Activated naive CD4-positive, alpha-beta T cell treated with anti-CD3 and anti-CD28 coated beads, Interleukin-2, amount 10 ng/mL, durations not matched to agents 7 days and 5 days (primary cell): ENCODE results near the gene OR8G5.
"Not testable (repeated sequence)": the region's sequence is repeated elsewhere in the genome, so short reads cannot be mapped to it uniquely, and the experiment has no call there.

Experiments used
- CTCF ChIA-PET: fragments of 350-600 bp; sonication (Branson Sonifier 250); formaldehyde crosslinking; loops from one replicate; lab custom pipeline; 2021; ENCODE audit warnings: antibody characterized with exemption; lab: Charles Lee
- DNase-seq: peaks from one replicate; pipeline ENCODE4 v3.0.0-alpha.2; 2020
- H3K27ac Mint-ChIP-seq: one replicate; pipeline ENCODE4 v1.8.0; 2021; ENCODE audit warnings: mild to moderate bottlenecking, moderate library complexity, mixed read lengths
- H3K27me3 Mint-ChIP-seq: one replicate; pipeline ENCODE4 v1.8.0; 2021; ENCODE audit warnings: mild to moderate bottlenecking, mixed read lengths
- H3K36me3 Mint-ChIP-seq: one replicate; pipeline ENCODE4 v1.8.0; 2021; ENCODE audit warnings: mixed read lengths
- H3K4me1 Mint-ChIP-seq: one replicate; pipeline ENCODE4 v1.8.0; 2021; ENCODE audit warnings: mixed read lengths
- H3K4me3 Mint-ChIP-seq: one replicate; pipeline ENCODE4 v1.8.0; 2021; ENCODE audit warnings: mild to moderate bottlenecking, moderate library complexity, mixed read lengths
- H3K9me3 Mint-ChIP-seq: one replicate; pipeline ENCODE4 v1.8.0; 2021; ENCODE audit warnings: mixed read lengths

OR8G5 gene

GRCh38 chr11:124256076-124256475 is at the start of gene OR8G5:
OR8G5 (plus strand) TSS chr11:124256376; CDS start chr11:124264932, 8,556 bp downstream.
- no peaks in the 10 kb centered on the region for H3K27me3 Mint-ChIP-seq
- H3K4me3 Mint-ChIP-seq, result no peak within 1 kb of the TSS

GRCh38 chr11:124207102-124207792 is 48.9 kb upstream of the OR8G5 start:
- no peak overlapping the region for H3K27ac Mint-ChIP-seq
- H3K36me3 Mint-ChIP-seq, result no peaks in the 10 kb centered on the region
- no peaks in the 10 kb centered on the region for H3K27me3 Mint-ChIP-seq
- no peak for DNase-seq
- no peak overlapping the region for H3K4me3 Mint-ChIP-seq
- CTCF ChIA-PET, result interaction anchor here (1.4 kb wide), 1 partner anchor 13 kb away, joined by 5 read pairs; no protein-coding TSS in a partner anchor
- no peaks in the 10 kb centered on the region for H3K9me3 Mint-ChIP-seq
- no peaks in the 10 kb centered on the region for H3K4me1 Mint-ChIP-seq

More at GRCh38 chr11:124256076-124256475, at the start of gene OR8G5:
- Mint-ChIP-seq H3K36me3 (no peaks in the 10 kb centered on the region), H3K9me3 (no peaks in the 10 kb centered on the region), H3K4me1 (no peaks in the 10 kb centered on the region), H3K27ac (no peak within 1 kb of the TSS)
- CTCF ChIA-PET, result no interaction called here
- no peak for DNase-seq

GRCh38 chr11:124209824-124210357 is 46.3 kb upstream of the OR8G5 start:
- H3K4me3 Mint-ChIP-seq, result no peak overlapping the region
- H3K4me1 Mint-ChIP-seq, result no peaks in the 10 kb centered on the region
- no peaks in the 10 kb centered on the region for H3K9me3 Mint-ChIP-seq
- H3K27me3 Mint-ChIP-seq, result no peaks in the 10 kb centered on the region
- no peaks in the 10 kb centered on the region for H3K36me3 Mint-ChIP-seq
- CTCF ChIA-PET, result interaction anchor here (1.4 kb wide), 1 partner anchor 16 kb away, joined by 3 read pairs; no protein-coding TSS in a partner anchor
- H3K27ac Mint-ChIP-seq, result no peak overlapping the region
- no peak for DNase-seq

GRCh38 chr11:124210421-124210820 is 45.8 kb upstream of the OR8G5 start:
- DNase-seq, result no peak
- Mint-ChIP-seq H3K9me3 (no peaks in the 10 kb centered on the region), H3K4me1 (no peaks in the 10 kb centered on the region), H3K36me3 (no peaks in the 10 kb centered on the region), H3K4me3 (no peak overlapping the region), H3K27ac (no peak overlapping the region), H3K27me3 (no peaks in the 10 kb centered on the region)
- CTCF ChIA-PET, result interaction anchor here (1.4 kb wide), 1 partner anchor 16 kb away, joined by 3 read pairs; no protein-coding TSS in a partner anchor

GRCh38 chr11:124211321-124211720 is 44.9 kb upstream of the OR8G5 start:
- no peaks in the 10 kb centered on the region for H3K9me3 Mint-ChIP-seq

GRCh38 chr11:124214027-124214426 is 42.1 kb upstream of the OR8G5 start:
- Mint-ChIP-seq H3K9me3 (no peaks in the 10 kb centered on the region), H3K36me3 (no peaks in the 10 kb centered on the region), H3K4me3 (no peak overlapping the region), H3K27me3 (no peaks in the 10 kb centered on the region), H3K4me1 (no peaks in the 10 kb centered on the region), H3K27ac (no peak overlapping the region)
- CTCF ChIA-PET, result interaction anchor here (0.7 kb wide), 1 partner anchor 142 kb away, joined by 3 read pairs; no protein-coding TSS in a partner anchor
- DNase-seq, result no peak

More at GRCh38 chr11:124211321-124211720, 44.9 kb upstream of the OR8G5 start:
- no peak overlapping the region for H3K4me3 Mint-ChIP-seq
- no peaks in the 10 kb centered on the region for H3K4me1 Mint-ChIP-seq
- CTCF ChIA-PET, result no interaction called here
- DNase-seq, result no peak
- no peaks in the 10 kb centered on the region for H3K36me3 Mint-ChIP-seq
- no peak overlapping the region for H3K27ac Mint-ChIP-seq
- no peaks in the 10 kb centered on the region for H3K27me3 Mint-ChIP-seq

GRCh38 chr11:124219126-124219525 is 37.0 kb upstream of the OR8G5 start:
- no peaks in the 10 kb centered on the region for H3K27me3 Mint-ChIP-seq
- no peak for DNase-seq
- no peaks in the 10 kb centered on the region for H3K4me1 Mint-ChIP-seq
- CTCF ChIA-PET, result no interaction called here
- no peak overlapping the region for H3K27ac Mint-ChIP-seq
- no peaks in the 10 kb centered on the region for H3K36me3 Mint-ChIP-seq
- no peaks in the 10 kb centered on the region for H3K9me3 Mint-ChIP-seq
- no peak overlapping the region for H3K4me3 Mint-ChIP-seq

- no peak overlapping the region for H3K27ac Mint-ChIP-seq
- no peaks in the 10 kb centered on the region for H3K36me3 Mint-ChIP-seq
- CTCF ChIA-PET, result no interaction called here
- no peak for DNase-seq
- no peak overlapping the region for H3K4me3 Mint-ChIP-seq
- no peaks in the 10 kb centered on the region for H3K9me3 Mint-ChIP-seq
- H3K4me1 Mint-ChIP-seq, result no peaks in the 10 kb centered on the region
- H3K27me3 Mint-ChIP-seq, result peaks cover 3% of the 10 kb centered on the region
Measured at GRCh38 chr11:124222407-124222806, 33.8 kb upstream of the OR8G5 start.

GRCh38 chr11:124224618-124225423 is 31.4 kb upstream of the OR8G5 start:
- H3K9me3 Mint-ChIP-seq, H3K4me3 Mint-ChIP-seq, H3K27ac Mint-ChIP-seq, CTCF ChIA-PET, H3K4me1 Mint-ChIP-seq, H3K27me3 Mint-ChIP-seq, H3K36me3 Mint-ChIP-seq, DNase-seq: not testable (repeated sequence)

GRCh38 chr11:124225471-124225870 is 30.7 kb upstream of the OR8G5 start:
- Mint-ChIP-seq H3K4me1 (no peaks in the 10 kb centered on the region), H3K27ac (no peak overlapping the region), H3K4me3 (no peak overlapping the region), H3K27me3 (peaks cover 3% of the 10 kb centered on the region), H3K36me3 (no peaks in the 10 kb centered on the region), H3K9me3 (no peaks in the 10 kb centered on the region)
- CTCF ChIA-PET, result no interaction called here
- DNase-seq, result no peak

GRCh38 chr11:124233376-124233775 is 22.8 kb upstream of the OR8G5 start:
- Mint-ChIP-seq H3K36me3 (no peaks in the 10 kb centered on the region), H3K4me1 (no peaks in the 10 kb centered on the region), H3K4me3 (no peak overlapping the region), H3K27me3 (no peaks in the 10 kb centered on the region), H3K27ac (no peak overlapping the region), H3K9me3 (no peaks in the 10 kb centered on the region)
- no peak for DNase-seq
- CTCF ChIA-PET, result no interaction called here

GRCh38 chr11:124238512-124238911 is 17.7 kb upstream of the OR8G5 start:
- Mint-ChIP-seq H3K4me3 (no peak overlapping the region), H3K36me3 (no peaks in the 10 kb centered on the region), H3K27me3 (no peaks in the 10 kb centered on the region), H3K27ac (no peak overlapping the region), H3K4me1 (no peaks in the 10 kb centered on the region), H3K9me3 (no peaks in the 10 kb centered on the region)
- no peak for DNase-seq
- CTCF ChIA-PET, result no interaction called here

GRCh38 chr11:124240621-124241397 is 15.4 kb upstream of the OR8G5 start, which contains the start of gene OR8G1:
OR8G1 (plus strand) TSS chr11:124241095; CDS start chr11:124249676, 8,581 bp downstream.
- CTCF ChIA-PET, result interaction anchor here (1.4 kb wide), 1 partner anchor 12 kb away, joined by 4 read pairs; no protein-coding TSS in a partner anchor
- no peaks in the 10 kb centered on the region for H3K36me3 Mint-ChIP-seq
- no peaks in the 10 kb centered on the region for H3K9me3 Mint-ChIP-seq
- no peak for DNase-seq
- no peaks in the 10 kb centered on the region for H3K27me3 Mint-ChIP-seq
- no peak within 1 kb of the TSS for H3K27ac Mint-ChIP-seq
- H3K4me3 Mint-ChIP-seq, result no peak within 1 kb of the TSS
- no peaks in the 10 kb centered on the region for H3K4me1 Mint-ChIP-seq

GRCh38 chr11:124249869-124250268 is 6.3 kb upstream of the OR8G5 start:
- H3K4me3 Mint-ChIP-seq, CTCF ChIA-PET, H3K9me3 Mint-ChIP-seq, H3K27ac Mint-ChIP-seq, DNase-seq, H3K4me1 Mint-ChIP-seq, H3K27me3 Mint-ChIP-seq, H3K36me3 Mint-ChIP-seq: not testable (repeated sequence)
